GM18499 (cell line): ENCODE results near the gene GDPD4.

ENCODE experiments used
- ATAC-seq: cut with Tn5 transposase; IDR thresholded peaks from one replicate; pipeline ENCODE4 v1.9.1; 2021; ENCODE audit warnings: moderate number of reproducible peaks; ENCODE audit not compliant: insufficient read depth, unreplicated experiment

Gene GDPD4

GRCh38 chr11:77301510-77301909 lies at the start of gene GDPD4:
Gene GDPD4, minus strand, starts transcription at chr11:77301686. Its CDS starts 16,549 bp downstream, at chr11:77285137.
- ATAC-seq = no peak

- ATAC-seq = no peak
These were observed 46.5 kb upstream of the GDPD4 start for GRCh38 chr11:77347948-77348347.

- no peak for ATAC-seq
These were observed 45.6 kb upstream of the GDPD4 start for GRCh38 chr11:77346906-77347603.

- ATAC-seq = no peak
These were observed 44.1 kb upstream of the GDPD4 start for GRCh38 chr11:77345621-77346020.

- no peak for ATAC-seq
These were observed 39.0 kb upstream of the GDPD4 start for GRCh38 chr11:77340501-77340900.

- ATAC-seq = no peak
These were observed 30.8 kb upstream of the GDPD4 start for GRCh38 chr11:77332259-77332658.

GRCh38 chr11:77325159-77325558 lies 23.7 kb upstream of the GDPD4 start:
- no peak for ATAC-seq

GRCh38 chr11:77324508-77324907 lies 23.0 kb upstream of the GDPD4 start:
- ATAC-seq = no peak

GRCh38 chr11:77322926-77323590 lies 21.6 kb upstream of the GDPD4 start:
- ATAC-seq = no peak

GRCh38 chr11:77322506-77322905 lies 21.0 kb upstream of the GDPD4 start:
- ATAC-seq = no peak

- no peak for ATAC-seq
These were observed 18.9 kb upstream of the GDPD4 start for GRCh38 chr11:77320351-77320750.

GRCh38 chr11:77318600-77318999 lies 17.1 kb upstream of the GDPD4 start:
- ATAC-seq = no peak

- ATAC-seq = no peak
These were observed 15.4 kb upstream of the GDPD4 start for GRCh38 chr11:77316733-77317342.

GRCh38 chr11:77312107-77312506 lies 10.6 kb upstream of the GDPD4 start:
- ATAC-seq = no peak

GRCh38 chr11:77311701-77312100 lies 10.2 kb upstream of the GDPD4 start:
- ATAC-seq = no peak

- ATAC-seq = no peak
These were observed 9.2 kb upstream of the GDPD4 start for GRCh38 chr11:77310721-77311120.

- ATAC-seq = no peak
These were observed 8.1 kb upstream of the GDPD4 start for GRCh38 chr11:77309401-77310085.

GRCh38 chr11:77308838-77309237 lies 7.4 kb upstream of the GDPD4 start:
- no peak for ATAC-seq

- no peak for ATAC-seq
These were observed 1.8 kb upstream of the GDPD4 start for GRCh38 chr11:77303328-77303727.

GRCh38 chr11:77302752-77303151 lies 1.3 kb upstream of the GDPD4 start:
- no peak for ATAC-seq

- ATAC-seq = no peak
These were observed 791 bp downstream of the GDPD4 start for GRCh38 chr11:77300695-77301094.
